ENCODE results near the gene GATM.

Gene GATM

DNA sequence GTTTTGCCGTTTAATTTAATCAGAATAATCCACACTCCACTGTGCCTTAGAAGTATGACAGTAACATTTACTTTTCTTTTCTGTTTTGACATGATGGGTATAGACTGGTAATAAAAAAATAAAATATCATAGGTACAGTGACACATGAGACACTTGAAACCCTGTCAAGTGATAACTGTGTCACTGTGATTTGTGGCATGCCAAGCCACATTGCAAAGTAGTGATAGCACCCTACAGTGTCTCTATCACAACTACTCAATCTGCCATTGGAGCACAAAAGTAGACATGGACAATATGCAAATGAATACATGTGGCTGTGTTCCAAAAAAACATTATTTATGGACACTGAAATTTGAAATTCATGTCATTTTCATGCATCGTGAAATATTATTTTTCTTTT lies 22.5 kb downstream of the GATM start:
- TF ChIP-seq, protein P1, sequence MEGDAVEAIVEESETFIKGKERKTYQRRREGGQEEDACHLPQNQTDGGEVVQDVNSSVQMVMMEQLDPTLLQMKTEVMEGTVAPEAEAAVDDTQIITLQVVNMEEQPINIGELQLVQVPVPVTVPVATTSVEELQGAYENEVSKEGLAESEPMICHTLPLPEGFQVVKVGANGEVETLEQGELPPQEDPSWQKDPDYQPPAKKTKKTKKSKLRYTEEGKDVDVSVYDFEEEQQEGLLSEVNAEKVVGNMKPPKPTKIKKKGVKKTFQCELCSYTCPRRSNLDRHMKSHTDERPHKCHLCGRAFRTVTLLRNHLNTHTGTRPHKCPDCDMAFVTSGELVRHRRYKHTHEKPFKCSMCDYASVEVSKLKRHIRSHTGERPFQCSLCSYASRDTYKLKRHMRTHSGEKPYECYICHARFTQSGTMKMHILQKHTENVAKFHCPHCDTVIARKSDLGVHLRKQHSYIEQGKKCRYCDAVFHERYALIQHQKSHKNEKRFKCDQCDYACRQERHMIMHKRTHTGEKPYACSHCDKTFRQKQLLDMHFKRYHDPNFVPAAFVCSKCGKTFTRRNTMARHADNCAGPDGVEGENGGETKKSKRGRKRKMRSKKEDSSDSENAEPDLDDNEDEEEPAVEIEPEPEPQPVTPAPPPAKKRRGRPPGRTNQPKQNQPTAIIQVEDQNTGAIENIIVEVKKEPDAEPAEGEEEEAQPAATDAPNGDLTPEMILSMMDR (IDR thresholded peaks at IDR 0.05; ENCODE audit: low read depth, low read length), result no peak
- no peak for DNase-seq (ENCODE audit: low read depth in 2 of 2)
- H3K4me3 ChIP-seq (replicated peaks in 1 of 2; ENCODE audit: low read depth in 2 of 2, low read length in 2 of 2), result no peak overlapping the region

DNA sequence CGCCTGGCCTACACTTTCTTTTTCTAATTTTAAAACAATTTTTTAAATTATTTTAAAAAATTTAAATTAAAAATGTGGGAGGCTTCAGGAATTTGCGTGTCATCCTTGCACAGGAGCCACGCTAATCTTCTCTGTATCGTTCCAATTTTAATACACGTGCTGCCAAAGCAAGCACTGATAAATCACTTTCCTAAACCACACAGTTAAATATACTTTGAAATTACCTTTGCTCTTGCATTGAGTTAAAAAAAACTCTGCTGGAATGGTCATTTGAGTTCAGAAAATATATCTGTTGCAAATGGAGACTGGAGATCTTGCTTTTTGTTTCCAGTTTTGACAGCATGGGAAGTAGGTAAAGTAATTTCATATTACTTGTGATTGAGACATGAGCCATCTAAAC lies 23.6 kb downstream of the GATM start:
- TF ChIP-seq, protein P1 (IDR thresholded peaks at IDR 0.05; ENCODE audit: low read depth, low read length), result no peak
- no peak for DNase-seq (ENCODE audit: low read depth in 2 of 2)
- H3K4me3 ChIP-seq (replicated peaks in 1 of 2; ENCODE audit: low read depth in 2 of 2, low read length in 2 of 2), result no peak overlapping the region

DNA sequence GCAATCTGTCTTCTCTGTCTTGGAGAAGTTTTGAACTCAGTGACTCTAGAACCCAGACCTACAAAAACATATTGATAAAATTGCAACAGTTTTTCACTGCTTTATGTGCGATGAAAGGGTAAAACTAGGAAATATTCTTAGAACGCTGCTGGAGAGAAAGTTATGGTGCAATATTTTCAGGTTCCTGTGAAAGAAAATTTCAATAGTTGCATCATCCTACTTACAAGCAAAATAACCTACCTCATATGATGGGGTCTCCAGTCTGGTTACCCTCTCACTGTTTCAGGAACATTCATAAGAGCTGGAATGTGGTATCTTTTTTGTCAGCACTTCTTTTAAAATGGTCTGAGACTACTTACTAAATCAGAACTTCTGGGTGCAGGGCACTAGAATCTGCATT lies 27.1 kb downstream of the GATM start:
- TF ChIP-seq, protein P1 (IDR thresholded peaks at IDR 0.05; ENCODE audit: low read depth, low read length), result no peak
- DNase-seq (ENCODE audit: low read depth in 2 of 2), result no peak
- no peak overlapping the region for H3K4me3 ChIP-seq (replicated peaks in 1 of 2; ENCODE audit: low read depth in 2 of 2, low read length in 2 of 2)

DNA sequence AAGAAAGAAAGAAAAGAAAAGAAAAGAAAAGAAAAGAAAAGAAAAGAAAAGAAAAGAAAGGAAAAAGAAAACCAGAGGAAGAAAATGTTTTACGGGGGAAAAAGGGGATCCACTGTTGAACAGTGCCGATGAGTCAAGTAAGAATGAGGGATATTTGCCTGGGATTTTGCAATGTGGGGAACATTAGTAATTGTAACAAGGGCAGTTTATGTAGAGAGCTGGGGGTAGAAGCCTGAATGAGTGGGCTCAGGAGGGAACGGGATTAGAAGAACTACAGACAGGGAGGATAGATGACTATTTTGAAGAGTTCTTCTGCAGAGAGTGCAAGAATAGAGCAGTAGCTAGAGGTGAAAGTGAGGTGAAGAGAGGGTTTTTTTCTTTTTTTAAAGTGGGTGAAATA lies 28.7 kb downstream of the GATM start:
- TF ChIP-seq, protein P1 (IDR thresholded peaks at IDR 0.05; ENCODE audit: low read depth, low read length), result no peak
- no peak for DNase-seq (ENCODE audit: low read depth in 2 of 2)

DNA sequence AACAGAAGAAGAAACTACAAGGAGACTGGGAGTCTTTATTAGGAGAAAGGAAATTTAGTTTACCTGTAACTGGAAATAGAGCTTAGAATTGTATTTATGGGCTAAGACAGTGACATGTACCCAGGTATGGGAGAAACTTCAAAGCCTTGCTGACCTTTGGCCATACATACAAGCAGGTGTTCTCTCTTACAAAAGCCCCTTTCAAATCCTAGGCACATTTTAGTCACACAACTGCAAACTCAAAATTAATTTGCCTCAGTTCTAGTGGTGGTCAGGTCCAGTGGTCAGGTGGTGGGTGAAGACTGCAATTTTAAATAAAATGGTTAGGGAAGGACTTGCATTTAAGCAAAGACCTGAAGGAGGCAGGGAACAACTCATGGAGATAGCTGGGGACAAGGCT lies 30.4 kb downstream of the GATM start:
- DNase-seq (ENCODE audit: low read depth in 2 of 2), result no peak
- H3K4me3 ChIP-seq (replicated peaks in 1 of 2; ENCODE audit: low read depth in 2 of 2, low read length in 2 of 2), result no peak overlapping the region
- TF ChIP-seq, protein P1 (IDR thresholded peaks at IDR 0.05; ENCODE audit: low read depth, low read length), result no peak

More for the DNA sequence above, 28.7 kb downstream of the GATM start:
- H3K4me3 ChIP-seq (replicated peaks in 1 of 2; ENCODE audit: low read depth in 2 of 2, low read length in 2 of 2), result no peak overlapping the region

DNA sequence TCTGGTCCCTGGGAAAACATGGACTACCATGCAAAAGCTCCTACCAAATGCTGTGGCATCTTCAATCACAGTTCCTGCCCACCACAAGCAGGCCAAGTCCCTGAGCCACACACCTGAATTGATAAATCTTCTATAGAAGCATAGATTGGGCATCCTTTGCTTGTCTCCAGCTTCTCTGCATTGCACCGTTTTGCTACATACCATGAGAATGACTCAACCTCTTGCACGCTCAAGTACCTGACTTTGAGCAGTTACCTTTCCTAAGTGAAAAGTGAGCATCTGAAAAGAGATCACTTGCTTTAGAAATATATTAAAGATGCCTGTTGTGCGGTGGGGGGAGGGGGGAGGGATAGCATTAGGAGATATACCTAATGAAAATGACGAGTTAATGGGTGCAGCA lies 31.3 kb downstream of the GATM start:
- DNase-seq (ENCODE audit: low read depth in 2 of 2), result no peak
- H3K4me3 ChIP-seq (replicated peaks in 1 of 2; ENCODE audit: low read depth in 2 of 2, low read length in 2 of 2), result no peak overlapping the region
- TF ChIP-seq, protein P1 (IDR thresholded peaks at IDR 0.05; ENCODE audit: low read depth, low read length), result no peak

DNA sequence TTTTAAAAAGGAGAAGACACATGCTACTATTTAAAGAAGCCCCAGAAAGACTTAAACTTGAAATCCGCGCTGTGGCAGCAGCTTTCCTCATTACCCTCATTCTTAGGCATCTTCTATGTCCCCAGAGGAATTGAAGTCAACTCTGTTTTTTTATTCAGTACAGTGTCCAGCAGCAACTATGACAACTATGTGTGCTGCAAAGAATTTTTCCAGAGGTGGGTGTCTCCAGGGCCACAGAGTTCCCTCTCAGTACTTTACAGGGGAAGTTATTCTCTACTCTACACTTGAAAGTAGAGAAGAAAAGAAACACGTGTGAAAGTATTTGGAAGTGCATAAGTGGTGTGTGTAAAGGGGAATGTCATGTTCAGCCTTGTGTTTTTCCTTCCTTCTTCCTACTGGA lies 32.0 kb downstream of the GATM start:
- TF ChIP-seq, protein P1 (IDR thresholded peaks at IDR 0.05; ENCODE audit: low read depth, low read length), result no peak
- no peak for DNase-seq (ENCODE audit: low read depth in 2 of 2)
- no peak overlapping the region for H3K4me3 ChIP-seq (replicated peaks in 1 of 2; ENCODE audit: low read depth in 2 of 2, low read length in 2 of 2)
